ENCODE measurements around the gene SDC1.

GRCh38 chr2:20185176-20186022 lies 39.5 kb downstream of the SDC1 start:
- no peak for TF ChIP-seq CTCF (conservative IDR thresholded peaks at IDR 0.05 in 1 of 2, IDR thresholded peaks at IDR 0.05 in 1 of 2; ENCODE audit: extremely low read depth in 1 of 2, insufficient read depth in 1 of 2, low read depth in 1 of 2, low read length in 2 of 2)
- no peak for TF ChIP-seq EZH2 (IDR thresholded peaks at IDR 0.05; ENCODE audit: borderline replicate concordance, low read length)

Data from mammary epithelial cell (primary cell).